K562 (cell line): ENCODE data around the gene AGAP3. TPM values are rescaled to one million over a fixed set of nuclear protein-coding genes. Genes with fewer than 3 reads are reported as not detected.

Source experiments
- AFF1 ChIP-seq, 2 experiments: fragments of 450-650 bp; IDR thresholded peaks; 2 replicates each; pipeline ENCODE4 v1.6.1; 2018; ENCODE audit warnings: mild to moderate bottlenecking in 2 of 2, low read depth in 1 of 2; ENCODE audit not compliant: partially characterized antibody in 2 of 2
- C11orf30 ChIP-seq: fragments of 450-650 bp; IDR thresholded peaks from 2 replicates; pipeline ENCODE4 v1.6.1; 2016; ENCODE audit warnings: low read depth, mild to moderate bottlenecking
- CC2D1A ChIP-seq: fragments of 450-650 bp; IDR thresholded peaks from 2 replicates; pipeline ENCODE4 v1.6.1; 2017; ENCODE audit warnings: mild to moderate bottlenecking
- CCNT2 ChIP-seq: IDR thresholded peaks from 2 replicates; pipeline ENCODE4 v1.6.1; 2011; ENCODE audit warnings: borderline replicate concordance, low read depth, mild to moderate bottlenecking, moderate library complexity, mixed read lengths, low read length; ENCODE audit not compliant: insufficient read length; ENCODE audit errors: extremely low read depth
- E2F5 ChIP-seq: sonication (generic); formaldehyde crosslinking; IDR thresholded peaks from 2 replicates; pipeline ENCODE4 v1.8.0; 2022; ENCODE audit warnings: mild to moderate bottlenecking, missing genetic modification reagents
- JUN ChIP-seq, 2 experiments: sonication (generic) in 1 of 2; formaldehyde crosslinking in 1 of 2; IDR thresholded peaks; 2 replicates each; pipeline versions ENCODE4 v1.6.1 to v1.8.0; 2012 to 2022; ENCODE audit warnings: borderline replicate concordance in 2 of 2, mild to moderate bottlenecking in 2 of 2, improper control_type of control experiment in 1 of 2, low read depth in 1 of 2, low read length in 1 of 2, missing genetic modification reagents in 1 of 2
- KLF6 ChIP-seq: fragments of 250-450 bp; sonication (Bioruptor Pico); IDR thresholded peaks from 2 replicates; pipeline ENCODE4 v1.4.0; 2020; ENCODE audit warnings: mild to moderate bottlenecking, moderate library complexity, borderline replicate concordance
- L3MBTL2 ChIP-seq: fragments of 450-650 bp; IDR thresholded peaks from 2 replicates; pipeline ENCODE4 v1.6.1; 2016; ENCODE audit warnings: mild to moderate bottlenecking, moderate library complexity
- MAFG ChIP-seq: fragments of 450-650 bp; conservative IDR thresholded peaks from 2 replicates; pipeline ENCODE4 v1.6.1; 2016; ENCODE audit warnings: missing genetic modification characterization, missing compliant biosample characterization
- MEIS2 ChIP-seq: fragments of 450-650 bp; IDR thresholded peaks from 2 replicates; pipeline ENCODE4 v1.6.1; 2014; ENCODE audit warnings: mild to moderate bottlenecking; ENCODE audit not compliant: partially characterized antibody
- MTA1 ChIP-seq: fragments of 450-650 bp; IDR thresholded peaks from 2 replicates; pipeline ENCODE4 v1.6.1; 2017; ENCODE audit warnings: borderline replicate concordance
- MTA2 ChIP-seq: fragments of 450-650 bp; IDR thresholded peaks from 2 replicates; pipeline ENCODE4 v1.6.1; 2016; ENCODE audit warnings: low read depth
- PCBP1 ChIP-seq: fragments of 200-400 bp; formaldehyde crosslinking; IDR thresholded peaks from 2 replicates; pipeline ENCODE4 v1.6.1; 2018; ENCODE audit warnings: mild to moderate bottlenecking, low read depth, low read length; ENCODE audit not compliant: poor library complexity, severe bottlenecking
- SAFB ChIP-seq: fragments of 200-400 bp; formaldehyde crosslinking; IDR thresholded peaks from 2 replicates; pipeline ENCODE4 v1.6.1; 2017; ENCODE audit warnings: low read depth, low read length, borderline replicate concordance
- SMAD4 ChIP-seq: fragments of 250-450 bp; sonication (Bioruptor Pico); conservative IDR thresholded peaks from 2 replicates; pipeline ENCODE4 v1.8.0; 2021; ENCODE audit warnings: inconsistent platforms, mild to moderate bottlenecking, moderate library complexity
- TFE3 ChIP-seq: fragments of 450-650 bp; formaldehyde crosslinking; IDR thresholded peaks from 2 replicates; pipeline ENCODE4 v1.4.0; 2020; ENCODE audit warnings: mild to moderate bottlenecking, mixed read lengths
- U2AF1 ChIP-seq: fragments of 200-400 bp; formaldehyde crosslinking; optimal IDR thresholded peaks from 2 replicates; pipeline ENCODE3; 2017; ENCODE audit warnings: mild to moderate bottlenecking, low read depth, low read length, moderate library complexity
- ZC3H11A ChIP-seq: IDR thresholded peaks from 2 replicates; pipeline ENCODE4 v1.6.1; 2012; ENCODE audit warnings: low read depth, low read length, improper control_type of control experiment
- ZNF146 ChIP-seq: IDR thresholded peaks from one replicate; pipeline ENCODE4 v1.6.1; 2018; ENCODE audit warnings: missing compliant biosample characterization; ENCODE audit not compliant: unreplicated experiment
- ZNF184 ChIP-seq: sonication (generic); formaldehyde crosslinking; IDR thresholded peaks from 2 replicates; pipeline ENCODE4 v1.5.0; 2020; ENCODE audit warnings: missing genetic modification reagents
- ZNF507 ChIP-seq: conservative IDR thresholded peaks from 2 replicates; pipeline ENCODE4 v1.6.1; 2017; ENCODE audit warnings: missing genetic modification characterization, missing compliant biosample characterization
- polyA plus RNA-seq, 8 experiments: library from polyadenylated mRNA; depleted of rRNA in 4 of 8; stranded (reverse) in 5 of 8; unstranded in 3 of 8; fragments of >200 nt; fragmentation: Nextera tagmentation in 2 of 8; fragmentation: Illumina TruSeq in 1 of 8; extraction: Ambion mirVana in 2 of 8; extraction: Trizol in 1 of 8; gene quantifications; 2 replicates each; pipeline versions ENCODE4 v1.2.1 to v1.2.3, GENCODE V29; 2011 to 2014; ENCODE audit warnings: inconsistent platforms in 1 of 8, missing spikeins in 1 of 8
- total RNA-seq, 7 experiments: library from RNA; depleted of rRNA in 6 of 7; stranded (reverse); fragments of >200 nt in 6 of 7; fragmentation: Illumina TruSeq in 2 of 7; extraction: Trizol in 2 of 7; gene quantifications; 2 replicates each; pipeline versions ENCODE4 v1.2.1 to v1.2.3, GENCODE V29; 2011 to 2021; ENCODE audit warnings: low replicate concordance in 1 of 7

AGAP3 gene
- total and polyA plus RNA-seq, 9 of the 15 experiments (the other 6 are each of a cell fraction or from before 2014, with no cell fraction given): 3.4 to 208 (median 62.2) TPM

GRCh38 chr7:151057989-151058780, 28.1 kb upstream of the AGAP3 start (continued):
- TF ChIP-seq MTA1 (peak; percentile 76; the same call in 1 of the 2 replicates), MAFG (no peak), C11orf30 (no peak), U2AF1 (no peak), SAFB (no peak), PCBP1 (no peak), ZNF184 (no peak), ZC3H11A (no peak), MTA2 (no peak), MEIS2 (no peak), AFF1 (IDR thresholded peaks at IDR 0.05; ENCODE audit: low read depth in 1 of 2, partially characterized antibody in 2 of 2) (peak in 1 of 2 experiments; percentile 100), ZNF146 (CRISPR knock-in tag) (no peak), JUN (IDR thresholded peaks at IDR 0.05; ENCODE audit: borderline replicate concordance, low read depth, low read length) (peak; percentile 73; the same call in 1 of the 2 replicates), JUN (CRISPR knock-in tag; IDR thresholded peaks at IDR 0.05; ENCODE audit: borderline replicate concordance) (no peak), CC2D1A (0 out of 2 replicates have a peak, but pooled peaks have one; percentile 12), TFE3 (CRISPR knock-in tag) (no peak), ZNF507 (tag) (no peak), KLF6 (CRISPR knock-in tag) (0 out of 2 replicates have a peak, but pooled peaks have one; percentile 4), E2F5 (CRISPR knock-in tag) (no peak), L3MBTL2 (peak; percentile 80), SMAD4 (CRISPR knock-in tag) (0 out of 2 replicates have a peak, but pooled peaks have one; percentile 69), CCNT2 (peak; percentile 56)
